MCF 10A (cell line): ENCODE results near the gene NRIP3. TPM values are rescaled to one million over a fixed set of nuclear protein-coding genes. Genes with fewer than 3 reads are reported as not detected.

Experiments
- BruUV-seq: library from RNA; stranded (reverse); fragments of 400-500 nt; replicated peaks from 2 replicates; lab custom pipeline; 2021; lab: Mats Ljungman, UMichigan
- CTCF ChIA-PET: fragments of 300-600 bp; sonication (Branson Sonifier 250); formaldehyde crosslinking; extraction: SDS; loops from one replicate; lab custom pipeline; 2021; ENCODE audit warnings: antibody characterized with exemption, inconsistent platforms; lab: Yijun Ruan, JAX
- POLR2A ChIA-PET: fragments of 300-600, 350-650 bp; sonication (Branson Sonifier 250); formaldehyde crosslinking; extraction: SDS; loops from one replicate; lab custom pipeline; 2020; ENCODE audit warnings: antibody characterized with exemption, inconsistent platforms; lab: Yijun Ruan, JAX
- DNase-seq: peaks from one replicate; pipeline ENCODE4 v3.0.0-alpha.2; 2018; ENCODE audit not compliant: unreplicated experiment
- H3K27ac Mint-ChIP-seq: one replicate; pipeline ENCODE4 v1.8.0; 2022; ENCODE audit warnings: mild to moderate bottlenecking, low read depth, mixed read lengths; ENCODE audit not compliant: unreplicated experiment
- H3K27me3 Mint-ChIP-seq: one replicate; pipeline ENCODE4 v1.8.0; 2022; ENCODE audit warnings: mixed read lengths; ENCODE audit not compliant: insufficient read depth, unreplicated experiment
- H3K36me3 Mint-ChIP-seq: one replicate; pipeline ENCODE4 v1.8.0; 2022; ENCODE audit warnings: mild to moderate bottlenecking, moderate library complexity, mixed read lengths; ENCODE audit not compliant: insufficient read depth, unreplicated experiment
- H3K4me1 Mint-ChIP-seq: one replicate; pipeline ENCODE4 v1.8.0; 2022; ENCODE audit warnings: mixed read lengths; ENCODE audit not compliant: insufficient read depth, unreplicated experiment
- H3K4me3 Mint-ChIP-seq: one replicate; pipeline ENCODE4 v1.8.0; 2022; ENCODE audit warnings: mild to moderate bottlenecking, moderate library complexity, mixed read lengths; ENCODE audit not compliant: unreplicated experiment
- H3K9me3 Mint-ChIP-seq: one replicate; pipeline ENCODE4 v1.8.0; 2022; ENCODE audit warnings: mixed read lengths; ENCODE audit not compliant: unreplicated experiment
- CTCF ChIP-seq: fragments of 200-600 bp; IDR thresholded peaks from one replicate; pipeline ENCODE4 v1.8.0; 2022; ENCODE audit warnings: antibody characterized with exemption, mild to moderate bottlenecking; ENCODE audit not compliant: unreplicated experiment
- intact Hi-C: fragments of 100-400 bp; cut with micrococcal nuclease; formaldehyde crosslinking; loops from 2 replicates; pipeline ENCODE4 v1.14.1; 2022
- total RNA-seq: library from RNA; stranded (reverse); gene quantifications from 2 replicates; pipeline ENCODE4 v1.2.3, GENCODE V29; 2022

Gene NRIP3
- total RNA-seq, 1 experiment from 2014 or later = 0.19 TPM

- no peak overlapping the region for H3K4me3 Mint-ChIP-seq
- H3K36me3 Mint-ChIP-seq = no peaks in the 10 kb centered on the region
- no peak overlapping the region for H3K27ac Mint-ChIP-seq
- intact Hi-C loops = loop anchor here (5.0 kb wide), 1 partner anchor 97 kb away; no protein-coding TSS in a partner anchor
- TF ChIP-seq CTCF = no peak
- CTCF ChIA-PET = interaction anchor here (0.6 to 7.5 kb wide), 4 partner anchors 24 to 1345 kb away, joined by 3 to 58 read pairs (median 4); no protein-coding TSS in a partner anchor
- no peaks in the 10 kb centered on the region for H3K9me3 Mint-ChIP-seq
- peaks cover 11% of the 10 kb centered on the region for H3K4me1 Mint-ChIP-seq
- no peak for DNase-seq
- no TSS peak for BruUV-seq
- POLR2A ChIA-PET = interaction anchor here (0.7 to 1.0 kb wide), 3 partner anchors 37 to 99 kb away, joined by 3 read pairs; partner anchors contain the start of gene TMEM9B
- no peaks in the 10 kb centered on the region for H3K27me3 Mint-ChIP-seq
These were observed 36.1 kb upstream of the NRIP3 start for GRCh38 chr11:9039863-9040262.

- peak; percentile 74 for DNase-seq
- Mint-ChIP-seq H3K4me1 (peaks cover 11% of the 10 kb centered on the region), H3K36me3 (no peaks in the 10 kb centered on the region), H3K4me3 (no peak overlapping the region), H3K27me3 (no peaks in the 10 kb centered on the region), H3K9me3 (no peaks in the 10 kb centered on the region), H3K27ac (peak overlapping the region; percentile 4)
- ChIA-PET POLR2A (interaction anchor here (0.7 to 1.0 kb wide), 3 partner anchors 38 to 99 kb away, joined by 3 read pairs; partner anchors contain the start of gene TMEM9B), CTCF (interaction anchor here (0.5 to 7.5 kb wide), 6 partner anchors 10 to 1345 kb away, joined by 3 to 58 read pairs (median 4); no protein-coding TSS in a partner anchor)
- no TSS peak for BruUV-seq
- TF ChIP-seq CTCF = no peak
- intact Hi-C loops = loop anchor here (5.0 kb wide), 1 partner anchor 98 kb away; no protein-coding TSS in a partner anchor
These were observed 35.4 kb upstream of the NRIP3 start for GRCh38 chr11:9039198-9039597.

- Mint-ChIP-seq H3K27ac (peak overlapping the region; percentile 4), H3K27me3 (no peaks in the 10 kb centered on the region), H3K36me3 (no peaks in the 10 kb centered on the region), H3K4me1 (peaks cover 11% of the 10 kb centered on the region), H3K4me3 (no peak overlapping the region), H3K9me3 (no peaks in the 10 kb centered on the region)
- intact Hi-C loops = loop anchor here (5.0 kb wide), 1 partner anchor 99 kb away; no protein-coding TSS in a partner anchor
- CTCF ChIA-PET = interaction anchor here (0.5 to 7.5 kb wide), 5 partner anchors 9 to 621 kb away, joined by 4 to 58 read pairs (median 4); no protein-coding TSS in a partner anchor
- no TSS peak for BruUV-seq
- TF ChIP-seq CTCF = no peak
- no peak for DNase-seq
- POLR2A ChIA-PET = interaction anchor here (0.6 kb wide), 1 partner anchor 74 kb away, joined by 3 read pairs; no protein-coding TSS in a partner anchor
These were observed 34.7 kb upstream of the NRIP3 start for GRCh38 chr11:9038541-9038940.

GRCh38 chr11:9037963-9038362 is 34.2 kb upstream of the NRIP3 start:
- no peak for DNase-seq
- ChIA-PET CTCF (interaction anchor here (1.2 to 7.5 kb wide), 3 partner anchors 9 to 22 kb away, joined by 4 to 58 read pairs (median 4); no protein-coding TSS in a partner anchor), POLR2A (interaction anchor here (0.6 to 1.0 kb wide), 2 partner anchors 38 to 73 kb away, joined by 3 read pairs; no protein-coding TSS in a partner anchor)
- no peak for TF ChIP-seq CTCF
- Mint-ChIP-seq H3K27ac (no peak overlapping the region), H3K27me3 (no peaks in the 10 kb centered on the region), H3K4me3 (no peak overlapping the region), H3K9me3 (no peaks in the 10 kb centered on the region), H3K4me1 (peaks cover 11% of the 10 kb centered on the region), H3K36me3 (no peaks in the 10 kb centered on the region)
- intact Hi-C loops = loop anchor here (5.0 kb wide), 1 partner anchor 99 kb away; no protein-coding TSS in a partner anchor
- no TSS peak for BruUV-seq
